ENCODE data around the gene ZNF512B.
"Not testable (repeated sequence)": the region's sequence is repeated elsewhere in the genome, so short reads cannot be mapped to it uniquely, and the experiment has no call there.

The ZNF512B gene, protein sequence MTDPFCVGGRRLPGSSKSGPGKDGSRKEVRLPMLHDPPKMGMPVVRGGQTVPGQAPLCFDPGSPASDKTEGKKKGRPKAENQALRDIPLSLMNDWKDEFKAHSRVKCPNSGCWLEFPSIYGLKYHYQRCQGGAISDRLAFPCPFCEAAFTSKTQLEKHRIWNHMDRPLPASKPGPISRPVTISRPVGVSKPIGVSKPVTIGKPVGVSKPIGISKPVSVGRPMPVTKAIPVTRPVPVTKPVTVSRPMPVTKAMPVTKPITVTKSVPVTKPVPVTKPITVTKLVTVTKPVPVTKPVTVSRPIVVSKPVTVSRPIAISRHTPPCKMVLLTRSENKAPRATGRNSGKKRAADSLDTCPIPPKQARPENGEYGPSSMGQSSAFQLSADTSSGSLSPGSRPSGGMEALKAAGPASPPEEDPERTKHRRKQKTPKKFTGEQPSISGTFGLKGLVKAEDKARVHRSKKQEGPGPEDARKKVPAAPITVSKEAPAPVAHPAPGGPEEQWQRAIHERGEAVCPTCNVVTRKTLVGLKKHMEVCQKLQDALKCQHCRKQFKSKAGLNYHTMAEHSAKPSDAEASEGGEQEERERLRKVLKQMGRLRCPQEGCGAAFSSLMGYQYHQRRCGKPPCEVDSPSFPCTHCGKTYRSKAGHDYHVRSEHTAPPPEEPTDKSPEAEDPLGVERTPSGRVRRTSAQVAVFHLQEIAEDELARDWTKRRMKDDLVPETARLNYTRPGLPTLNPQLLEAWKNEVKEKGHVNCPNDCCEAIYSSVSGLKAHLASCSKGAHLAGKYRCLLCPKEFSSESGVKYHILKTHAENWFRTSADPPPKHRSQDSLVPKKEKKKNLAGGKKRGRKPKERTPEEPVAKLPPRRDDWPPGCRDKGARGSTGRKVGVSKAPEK

DNA sequence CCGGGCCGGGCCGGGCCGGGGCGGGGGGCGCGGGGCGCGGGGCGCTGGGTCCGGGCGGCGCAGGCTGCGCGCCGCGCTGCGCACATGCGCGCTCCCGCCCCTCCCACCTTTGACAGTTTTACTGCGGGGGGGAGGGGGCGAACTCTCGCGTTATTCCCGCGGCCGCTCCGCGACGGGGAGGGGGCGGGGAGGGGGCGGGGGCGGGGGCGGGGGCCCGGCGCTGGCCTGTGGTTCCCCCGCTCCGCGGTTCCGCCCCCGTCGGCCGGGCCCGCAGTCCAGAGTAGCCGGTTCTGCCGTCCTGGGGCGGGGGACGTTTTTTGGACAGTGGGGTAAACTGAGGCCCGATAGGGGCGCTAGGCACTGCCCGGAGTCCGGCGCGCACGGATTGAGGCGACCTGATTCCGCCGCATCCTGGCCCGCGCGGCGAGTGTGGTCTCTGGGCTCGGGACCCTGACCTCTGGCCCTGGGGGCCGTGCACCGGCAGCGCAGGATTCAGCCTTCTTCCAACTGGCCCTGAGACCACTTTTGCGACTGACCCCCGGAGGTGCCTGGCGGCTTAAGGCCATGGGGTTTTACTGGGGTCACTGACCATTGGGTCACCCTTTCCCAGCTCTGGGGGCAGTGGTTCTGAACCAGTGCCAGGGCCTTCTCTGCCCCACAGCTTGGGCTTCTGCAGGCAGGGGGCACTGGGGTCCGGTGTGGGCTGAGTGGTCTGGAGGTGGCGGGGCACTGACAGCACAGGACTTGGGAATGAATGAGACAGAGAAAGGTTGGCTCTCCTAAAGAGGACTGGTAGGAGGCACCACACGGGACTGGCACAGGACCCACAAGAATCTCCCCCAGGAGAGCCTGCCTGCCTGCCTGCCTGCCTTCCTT, at the start of gene ZNF512B:
Gene ZNF512B, minus strand, starts transcription at position 93 of the 876 bp plus-strand sequence. CDS start 1,980 bp downstream, outside the sequence.
- Mint-ChIP-seq H3K27me3 (ENCODE audit: low read depth) (no peaks in the 10 kb centered on the region), H3K4me3 (peak within 1 kb of the TSS; percentile 86), H3K9me3 (no peaks in the 10 kb centered on the region), H3K36me3 (ENCODE audit: low read depth) (peaks cover 34% of the 10 kb centered on the region), H3K4me1 (ENCODE audit: low read depth) (peaks cover 13% of the 10 kb centered on the region), H3K27ac (peak within 1 kb of the TSS; percentile 82)
- peak; percentile 43 for DNase-seq (ENCODE audit: low spot score)

DNA sequence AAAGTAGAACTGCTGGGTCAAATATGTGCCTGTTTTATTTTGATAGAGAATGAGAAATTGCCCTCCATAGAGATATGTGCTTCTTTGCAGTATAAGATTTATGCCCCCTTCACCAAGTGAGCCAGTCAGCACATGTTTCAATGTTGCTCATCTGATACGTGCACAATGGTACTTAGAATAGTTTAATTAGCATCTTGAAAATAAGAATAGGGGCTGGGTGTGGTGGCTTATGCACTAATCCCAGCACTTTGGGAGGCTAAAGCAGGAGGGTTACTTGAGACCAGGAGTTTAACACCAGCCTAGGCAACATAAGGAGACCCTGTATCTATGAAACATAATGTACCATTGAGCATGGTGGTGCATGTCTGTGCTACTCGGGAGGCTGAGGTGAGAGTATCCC, 45.9 kb upstream of the ZNF512B start:
- no peak overlapping the region for H3K27ac Mint-ChIP-seq
- H3K4me1 Mint-ChIP-seq (ENCODE audit: low read depth) = peaks cover 14% of the 10 kb centered on the region
- peak overlapping the region; percentile 24 for H3K4me3 Mint-ChIP-seq
- H3K36me3 Mint-ChIP-seq (ENCODE audit: low read depth) = peaks cover 50% of the 10 kb centered on the region
- no peaks in the 10 kb centered on the region for H3K9me3 Mint-ChIP-seq
- no peak for DNase-seq (ENCODE audit: low spot score)
- H3K27me3 Mint-ChIP-seq (ENCODE audit: low read depth) = no peaks in the 10 kb centered on the region

DNA sequence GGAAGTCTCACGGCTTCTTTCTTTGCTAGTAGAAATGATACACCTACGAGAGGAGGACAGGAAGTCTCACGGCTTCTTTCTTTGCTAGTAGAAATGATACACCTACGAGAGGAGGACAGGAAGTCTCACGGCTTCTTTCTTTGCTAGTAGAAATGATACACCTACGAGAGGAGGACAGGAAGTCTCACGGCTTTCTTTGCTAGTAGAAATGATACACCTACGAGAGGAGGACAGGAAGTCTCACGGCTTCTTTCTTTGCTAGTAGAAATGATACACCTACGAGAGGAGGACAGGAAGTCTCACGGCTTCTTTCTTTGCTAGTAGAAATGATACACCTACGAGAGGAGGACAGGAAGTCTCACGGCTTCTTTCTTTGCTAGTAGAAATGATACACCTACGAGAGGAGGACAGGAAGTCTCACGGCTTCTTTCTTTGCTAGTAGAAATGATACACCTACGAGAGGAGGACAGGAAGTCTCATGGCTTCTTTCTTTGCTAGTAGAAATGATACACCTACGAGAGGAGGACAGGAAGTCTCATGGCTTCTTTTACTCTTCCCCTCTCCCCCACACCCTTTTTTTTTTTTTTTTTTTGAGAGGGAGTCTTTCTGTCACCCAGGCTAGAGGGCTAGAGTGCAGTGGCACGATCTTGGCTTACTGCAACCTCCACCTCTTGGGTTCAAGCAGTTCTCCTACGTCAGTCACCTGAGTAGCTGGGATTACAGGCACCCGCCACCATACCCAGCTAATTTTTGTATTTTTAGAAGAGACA, 42.8 kb upstream of the ZNF512B start:
- DNase-seq (ENCODE audit: low spot score); H3K27me3 Mint-ChIP-seq (ENCODE audit: low read depth): not testable (repeated sequence)
- Mint-ChIP-seq H3K4me3 (peak overlapping the region; percentile 72), H3K27ac (peak overlapping the region; percentile 93), H3K36me3 (ENCODE audit: low read depth) (peaks cover 60% of the 10 kb centered on the region), H3K4me1 (ENCODE audit: low read depth) (peaks cover 26% of the 10 kb centered on the region), H3K9me3 (peaks cover 10% of the 10 kb centered on the region)

DNA sequence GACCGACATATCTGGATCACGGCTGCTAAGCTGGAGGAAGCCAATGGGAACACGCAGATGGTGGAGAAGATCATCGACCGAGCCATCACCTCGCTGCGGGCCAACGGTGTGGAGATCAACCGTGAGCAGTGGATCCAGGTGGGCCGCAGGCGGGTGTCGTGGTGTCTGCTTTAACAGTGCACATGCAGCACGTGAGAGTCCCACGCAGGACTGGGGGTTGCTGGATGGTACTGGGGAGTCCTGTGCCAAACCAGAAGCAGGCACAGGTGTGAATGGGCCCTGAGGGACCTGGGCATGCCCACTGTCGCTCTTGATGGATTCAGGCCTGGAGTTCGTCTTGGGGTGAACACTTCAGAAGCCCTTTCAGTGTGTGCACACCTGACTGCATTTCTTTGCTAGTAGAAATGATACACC, 41.6 kb upstream of the ZNF512B start:
- Mint-ChIP-seq H3K27ac (peak overlapping the region; percentile 52), H3K4me3 (no peak overlapping the region), H3K27me3 (ENCODE audit: low read depth) (no peaks in the 10 kb centered on the region), H3K4me1 (ENCODE audit: low read depth) (peaks cover 26% of the 10 kb centered on the region), H3K9me3 (peaks cover 10% of the 10 kb centered on the region), H3K36me3 (ENCODE audit: low read depth) (peaks cover 60% of the 10 kb centered on the region)
- DNase-seq (ENCODE audit: low spot score) = no peak

DNA sequence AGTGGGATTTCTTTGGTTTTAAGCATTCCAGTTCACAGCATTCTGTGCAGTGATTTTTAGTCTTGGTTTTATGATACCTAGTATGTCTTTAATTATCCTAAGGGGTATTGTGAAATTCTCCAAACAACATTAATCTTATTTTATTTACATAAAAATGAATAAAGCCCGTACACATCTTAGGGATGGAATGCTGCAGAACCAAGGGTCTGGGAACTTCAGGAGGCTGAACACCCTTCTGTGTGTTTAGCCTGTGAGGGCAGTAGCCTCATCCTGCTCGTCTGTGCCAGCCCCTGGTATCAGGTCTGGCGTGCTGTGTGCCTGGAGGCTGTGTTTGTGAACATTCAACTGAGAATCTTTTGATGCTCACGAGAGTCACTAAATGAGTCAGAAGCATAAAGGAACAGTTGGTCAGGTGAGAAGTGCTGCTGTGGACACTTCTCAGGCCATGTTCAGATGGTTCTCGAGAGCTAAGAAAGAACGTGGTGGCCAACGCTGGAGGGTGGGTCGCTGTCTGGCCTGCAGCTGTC, 41.0 kb upstream of the ZNF512B start:
- Mint-ChIP-seq H3K9me3 (peaks cover 10% of the 10 kb centered on the region), H3K4me3 (no peak overlapping the region), H3K27me3 (ENCODE audit: low read depth) (no peaks in the 10 kb centered on the region), H3K36me3 (ENCODE audit: low read depth) (peaks cover 60% of the 10 kb centered on the region), H3K27ac (peak overlapping the region; percentile 41), H3K4me1 (ENCODE audit: low read depth) (peaks cover 26% of the 10 kb centered on the region)
- no peak for DNase-seq (ENCODE audit: low spot score)

DNA sequence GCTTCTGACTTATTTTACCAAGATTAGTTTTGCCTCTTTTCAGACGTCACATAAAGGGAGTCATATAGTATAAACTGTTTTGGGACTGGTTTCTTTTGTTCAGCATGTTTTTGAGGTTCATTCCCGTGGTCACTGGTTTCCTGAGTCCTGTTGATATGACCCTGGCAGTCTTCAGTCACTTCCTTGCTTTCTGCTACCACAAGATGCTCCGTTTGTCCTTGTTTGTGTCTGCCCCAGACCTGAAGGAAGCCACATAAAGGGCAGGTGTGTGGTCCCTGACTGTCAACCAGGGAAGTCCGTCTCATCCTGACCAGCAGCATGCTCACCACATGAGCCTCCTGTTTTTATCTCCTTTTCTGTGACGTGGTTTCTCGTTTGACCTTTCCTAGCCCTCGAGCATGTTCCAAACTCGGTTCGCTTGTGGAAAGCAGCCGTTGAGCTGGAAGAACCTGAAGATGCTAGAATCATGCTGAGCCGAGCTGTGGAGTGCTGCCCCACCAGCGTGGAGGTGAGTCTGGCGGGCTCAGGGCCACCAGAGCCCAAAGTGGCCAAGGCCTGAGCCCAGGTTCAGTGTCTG, 40.2 kb upstream of the ZNF512B start:
- peak; percentile 11 for DNase-seq (ENCODE audit: low spot score)
- Mint-ChIP-seq H3K36me3 (ENCODE audit: low read depth) (peaks cover 59% of the 10 kb centered on the region), H3K9me3 (peaks cover 10% of the 10 kb centered on the region), H3K4me3 (peak overlapping the region; percentile 46), H3K27ac (peak overlapping the region; percentile 77), H3K4me1 (ENCODE audit: low read depth) (peaks cover 26% of the 10 kb centered on the region), H3K27me3 (ENCODE audit: low read depth) (no peaks in the 10 kb centered on the region)

DNA sequence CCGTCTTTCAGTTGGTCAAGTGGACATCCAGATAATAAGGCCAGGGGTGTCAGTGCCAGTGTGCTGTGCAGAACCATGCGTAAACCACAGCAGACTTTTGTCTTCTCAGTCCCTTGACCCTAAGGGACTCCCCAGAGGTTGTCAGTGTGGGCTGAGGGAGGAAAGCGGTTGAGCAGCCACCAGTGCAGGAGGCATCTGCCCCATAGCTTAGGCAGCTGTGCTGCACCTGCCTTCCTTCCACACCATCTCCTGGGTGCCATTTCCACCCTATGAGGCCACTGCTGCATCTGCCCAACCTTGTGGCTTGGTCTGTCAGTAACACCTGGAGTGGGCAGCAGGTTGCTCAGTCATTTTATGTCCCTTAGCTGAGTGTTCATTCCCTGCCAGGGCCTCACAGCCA, 37.2 kb upstream of the ZNF512B start:
- peaks cover 52% of the 10 kb centered on the region for H3K36me3 Mint-ChIP-seq (ENCODE audit: low read depth)
- H3K9me3 Mint-ChIP-seq = peaks cover 10% of the 10 kb centered on the region
- H3K4me3 Mint-ChIP-seq = no peak overlapping the region
- H3K4me1 Mint-ChIP-seq (ENCODE audit: low read depth) = peaks cover 18% of the 10 kb centered on the region
- no peak for DNase-seq (ENCODE audit: low spot score)
- H3K27me3 Mint-ChIP-seq (ENCODE audit: low read depth) = no peaks in the 10 kb centered on the region
- H3K27ac Mint-ChIP-seq = no peak overlapping the region

DNA sequence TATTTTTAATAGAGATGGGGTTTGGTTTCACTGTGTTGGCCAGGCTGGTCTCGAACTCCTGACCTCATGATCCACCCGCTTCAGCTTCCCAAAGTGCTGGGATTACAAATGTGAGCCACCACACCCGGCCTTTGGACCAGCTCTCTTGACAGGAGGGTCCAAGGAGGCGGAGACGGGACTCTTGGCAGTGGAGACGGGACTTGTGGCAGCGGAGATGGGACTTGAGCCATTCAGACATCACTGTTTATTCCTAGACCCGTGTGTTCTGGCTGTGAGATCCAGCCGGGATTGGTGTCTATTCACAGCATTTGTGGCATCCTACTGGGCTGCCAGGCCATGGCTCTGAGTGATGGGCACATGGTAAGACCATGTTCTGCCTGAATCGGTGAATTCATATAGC, 36.8 kb upstream of the ZNF512B start:
- no peak for DNase-seq (ENCODE audit: low spot score)
- Mint-ChIP-seq H3K4me3 (no peak overlapping the region), H3K36me3 (ENCODE audit: low read depth) (peaks cover 55% of the 10 kb centered on the region), H3K9me3 (peaks cover 10% of the 10 kb centered on the region), H3K4me1 (ENCODE audit: low read depth) (peaks cover 17% of the 10 kb centered on the region), H3K27ac (no peak overlapping the region), H3K27me3 (ENCODE audit: low read depth) (no peaks in the 10 kb centered on the region)

DNA sequence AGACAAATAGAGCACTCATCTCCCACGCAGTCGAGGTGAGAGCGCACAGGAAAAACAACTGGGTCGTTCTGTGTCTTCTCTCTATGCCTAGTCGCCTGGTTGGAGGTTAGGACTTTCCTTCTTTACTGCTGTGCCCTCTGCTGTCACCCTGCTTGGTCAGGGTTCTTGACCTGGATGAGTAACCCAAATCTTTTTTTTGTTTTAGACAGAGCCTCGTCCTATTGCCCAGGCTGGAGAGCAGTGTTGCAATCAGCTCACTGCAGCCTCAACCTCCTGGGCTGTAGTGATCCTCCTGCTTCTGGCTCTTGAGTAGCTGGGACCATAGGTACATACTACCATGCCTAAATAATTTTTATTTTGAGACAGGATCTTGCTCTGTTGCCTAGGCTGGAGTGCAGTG, 35.7 kb upstream of the ZNF512B start:
- H3K27ac Mint-ChIP-seq = no peak overlapping the region
- H3K4me1 Mint-ChIP-seq (ENCODE audit: low read depth) = peaks cover 13% of the 10 kb centered on the region
- H3K27me3 Mint-ChIP-seq (ENCODE audit: low read depth) = no peaks in the 10 kb centered on the region
- H3K36me3 Mint-ChIP-seq (ENCODE audit: low read depth) = peaks cover 55% of the 10 kb centered on the region
- H3K9me3 Mint-ChIP-seq = peaks cover 10% of the 10 kb centered on the region
- no peak for DNase-seq (ENCODE audit: low spot score)
- H3K4me3 Mint-ChIP-seq = no peak overlapping the region

DNA sequence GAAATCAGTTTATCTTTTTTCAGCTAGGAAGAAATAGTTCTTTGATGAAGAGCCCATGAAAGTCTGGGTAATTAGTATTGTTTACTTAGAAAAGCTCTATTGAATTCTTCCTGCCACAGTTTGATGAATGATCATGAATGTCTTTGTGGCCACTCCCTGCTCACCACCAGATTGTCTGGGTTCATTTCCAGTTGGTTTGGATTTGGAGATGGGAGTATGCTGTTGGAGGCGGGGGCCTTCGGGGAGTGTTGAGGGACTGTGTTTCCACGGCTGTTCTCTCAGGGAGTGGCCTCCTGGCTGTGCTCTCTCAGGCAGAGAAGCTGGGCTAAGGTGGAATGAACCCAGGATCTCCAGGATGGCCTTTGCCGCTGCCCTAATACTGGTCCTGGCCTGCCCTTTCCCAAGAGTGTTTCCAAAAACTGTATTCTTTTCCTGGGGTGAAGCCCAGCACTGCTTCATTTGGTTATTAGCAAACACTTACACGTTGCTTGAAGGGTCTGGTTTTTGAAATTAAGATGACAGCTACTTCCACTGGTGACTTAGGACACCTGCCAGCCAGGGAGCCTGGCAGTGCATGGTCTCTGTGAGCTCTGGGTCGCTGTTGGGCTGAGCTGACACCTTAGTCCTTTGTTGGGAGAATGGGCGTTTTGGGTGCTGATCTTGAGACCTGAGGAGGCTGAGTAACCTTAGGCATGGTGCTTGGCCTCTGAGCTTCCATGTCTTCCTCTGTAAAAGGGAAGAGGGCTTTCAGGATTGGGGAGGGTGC, 34.4 kb upstream of the ZNF512B start:
- Mint-ChIP-seq H3K27ac (no peak overlapping the region), H3K9me3 (peaks cover 6% of the 10 kb centered on the region), H3K27me3 (ENCODE audit: low read depth) (no peaks in the 10 kb centered on the region), H3K4me3 (no peak overlapping the region), H3K36me3 (ENCODE audit: low read depth) (peaks cover 53% of the 10 kb centered on the region), H3K4me1 (ENCODE audit: low read depth) (peaks cover 4% of the 10 kb centered on the region)
- no peak for DNase-seq (ENCODE audit: low spot score)

DNA sequence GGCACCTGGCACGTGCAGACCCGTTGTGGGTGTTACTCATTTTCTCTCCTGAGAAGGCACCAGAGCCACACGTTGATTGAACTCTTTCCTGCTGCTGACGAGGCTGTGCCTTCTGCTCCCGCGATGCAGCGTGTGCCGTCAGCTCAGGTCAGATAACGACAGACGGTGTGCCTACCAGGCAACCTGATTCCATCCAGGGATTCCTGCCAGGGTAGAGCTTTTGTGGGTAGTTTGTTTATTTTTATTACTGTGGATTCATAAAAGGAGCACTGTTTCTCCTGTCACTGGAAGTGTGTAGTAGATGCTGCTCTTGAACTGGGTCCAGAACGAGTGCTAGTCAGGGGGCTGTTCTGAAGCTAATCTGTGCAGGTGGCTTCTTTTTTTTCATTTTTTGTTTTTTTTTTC, 31.9 kb upstream of the ZNF512B start:
- Mint-ChIP-seq H3K4me1 (ENCODE audit: low read depth) (no peaks in the 10 kb centered on the region), H3K9me3 (no peaks in the 10 kb centered on the region), H3K36me3 (ENCODE audit: low read depth) (peaks cover 46% of the 10 kb centered on the region), H3K27me3 (ENCODE audit: low read depth) (no peaks in the 10 kb centered on the region), H3K4me3 (no peak overlapping the region), H3K27ac (no peak overlapping the region)
- DNase-seq (ENCODE audit: low spot score) = no peak

DNA sequence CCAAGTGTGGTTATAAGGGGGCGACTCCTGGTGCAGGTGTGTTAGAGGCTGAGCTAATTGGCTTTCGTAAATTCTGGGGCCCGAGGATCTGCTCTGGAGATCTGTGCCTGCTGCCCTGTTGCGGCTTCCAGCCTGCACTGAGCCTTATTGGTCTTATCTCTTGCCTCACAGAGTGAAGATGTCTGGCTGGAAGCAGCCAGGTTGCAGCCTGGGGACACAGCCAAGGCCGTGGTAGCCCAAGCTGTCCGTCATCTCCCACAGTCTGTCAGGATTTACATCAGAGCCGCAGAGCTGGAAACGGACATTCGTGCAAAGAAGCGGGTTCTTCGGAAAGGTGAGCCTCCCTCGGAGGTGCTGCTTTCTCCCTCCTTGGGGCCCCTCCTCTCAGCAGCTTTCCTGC, 31.2 kb upstream of the ZNF512B start:
- H3K36me3 Mint-ChIP-seq (ENCODE audit: low read depth) = peaks cover 48% of the 10 kb centered on the region
- no peaks in the 10 kb centered on the region for H3K27me3 Mint-ChIP-seq (ENCODE audit: low read depth)

More for the DNA sequence above, 31.2 kb upstream of the ZNF512B start:
- H3K9me3 Mint-ChIP-seq = no peaks in the 10 kb centered on the region
- no peak overlapping the region for H3K4me3 Mint-ChIP-seq
- no peak overlapping the region for H3K27ac Mint-ChIP-seq
- DNase-seq (ENCODE audit: low spot score) = no peak
- no peaks in the 10 kb centered on the region for H3K4me1 Mint-ChIP-seq (ENCODE audit: low read depth)

All from T-helper 2 cell treated with Interferon-gamma antibody and Interleukin-4, amounts not matched to agents 5 μg/mL and 100 μg/mL, for 36 hours (primary cell).